GM19240 (cell line): ENCODE results near the gene OR2AJ1.

Source experiments
- DNase-seq: peaks from one replicate; pipeline ENCODE4 v3.0.0; 2011; ENCODE audit warnings: low spot score; ENCODE audit not compliant: insufficient read length

The OR2AJ1 gene

DNA sequence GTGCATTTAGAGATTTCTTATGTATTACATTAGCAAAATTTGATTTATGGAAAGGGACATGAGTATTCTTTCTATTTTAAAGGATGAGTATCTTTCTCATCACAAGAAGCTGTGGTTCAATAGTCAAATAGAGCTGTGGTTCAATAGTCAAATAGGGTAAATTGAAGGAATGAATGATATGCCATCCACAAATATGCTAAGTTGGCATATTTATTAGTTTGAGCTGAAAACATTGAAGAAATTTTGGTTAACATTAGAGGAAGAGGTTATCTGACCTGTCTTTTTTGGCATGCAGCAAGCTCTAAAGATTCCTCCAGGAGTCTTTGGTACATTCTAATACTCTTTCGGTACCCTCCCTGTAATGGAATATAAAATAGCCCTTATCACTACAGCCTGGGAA is 28.7 kb downstream of the OR2AJ1 start:
- DNase-seq = no peak

- no peak for DNase-seq
Measured at GRCh38 chr1:247961791-247962190, 37.1 kb downstream of the OR2AJ1 start.

GRCh38 chr1:247962911-247963588 is 38.4 kb downstream of the OR2AJ1 start:
- DNase-seq = no peak

DNA sequence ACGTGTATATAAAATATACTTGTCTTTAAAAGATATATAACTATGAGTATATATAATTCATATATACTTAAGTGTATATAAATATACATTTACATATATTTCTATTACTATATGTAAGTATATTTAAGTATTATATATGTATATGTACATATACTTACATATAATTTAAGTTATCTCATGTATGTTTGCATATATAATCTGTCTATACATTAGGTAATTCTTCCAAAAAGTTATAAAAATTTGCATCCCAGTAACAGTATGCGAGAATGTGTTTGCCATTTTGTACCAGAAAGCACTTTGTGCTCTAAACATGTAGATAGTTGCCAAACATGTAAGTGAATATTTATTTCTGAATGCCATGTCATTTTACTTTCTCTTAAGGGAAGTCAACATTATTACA is 40.2 kb downstream of the OR2AJ1 start, which contains the start of gene OR2AK2:
OR2AK2 (plus strand) TSS at position 301 of the 400 bp plus-strand sequence. CDS start 144 bp downstream, outside the sequence.
- DNase-seq = no peak

DNA sequence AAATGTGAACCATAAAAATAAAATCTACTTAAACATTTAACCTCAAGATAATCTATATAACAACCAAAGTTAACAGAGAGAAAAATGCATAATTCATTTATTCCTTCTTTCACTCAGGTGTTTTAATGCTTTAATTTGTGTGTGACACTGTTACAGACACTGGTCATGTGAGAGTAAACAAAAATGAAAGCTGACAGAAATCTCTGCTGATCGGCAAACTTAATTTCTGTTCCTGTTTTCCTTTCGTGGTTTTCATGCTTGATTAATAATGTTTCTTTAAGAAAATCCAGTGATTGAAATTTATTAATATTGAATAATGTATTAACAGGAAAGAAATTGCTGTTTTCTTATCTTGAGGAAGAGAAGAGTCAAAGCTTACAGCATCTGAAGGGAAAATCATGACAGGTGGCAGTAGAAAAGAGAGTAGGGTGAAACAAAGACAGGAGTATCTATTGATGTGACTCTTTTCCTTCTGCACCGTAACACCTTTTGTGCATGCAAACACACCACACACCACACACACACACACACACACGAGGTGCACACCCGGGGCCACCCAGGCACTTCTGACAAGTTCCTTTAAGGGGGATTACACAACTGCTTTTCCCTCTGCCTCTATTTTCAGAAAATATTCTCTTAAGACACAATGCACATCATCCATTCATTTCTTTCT is 42.0 kb downstream of the OR2AJ1 start:
- no peak for DNase-seq
